Measurements from ENCODE around the gene CGB1. TPM values are rescaled to one million over a fixed set of nuclear protein-coding genes. Genes with fewer than 3 reads are reported as not detected.

The CGB1 gene
- total RNA-seq, 1 donor from 2014 or later: not detected

DNA sequence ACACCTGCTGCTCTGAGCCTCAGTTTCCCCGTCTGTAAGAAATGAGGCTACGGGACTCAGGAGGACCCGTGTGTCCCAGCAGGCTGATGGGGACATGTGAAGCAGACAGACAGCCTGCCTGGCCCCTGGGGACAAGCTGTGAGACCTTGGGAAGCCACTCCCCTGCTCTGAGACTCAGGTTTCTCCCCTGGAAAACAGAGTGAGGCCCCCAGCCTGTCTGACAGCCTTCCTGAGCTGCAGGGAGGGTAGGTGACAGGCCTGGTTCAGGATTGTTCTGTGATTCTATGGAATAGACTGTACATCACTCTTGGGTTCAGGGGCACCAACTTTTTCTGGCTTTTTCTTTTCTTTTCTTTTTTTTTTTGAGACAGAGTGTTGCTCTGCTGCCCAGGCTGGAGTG lies 30.9 kb upstream of the CGB1 start:
- no peak for TF ChIP-seq CTCF (conservative IDR thresholded peaks at IDR 0.05; ENCODE audit: low read depth, low read length)
- no peak for DNase-seq (ENCODE audit: low read depth)
- no peak overlapping the region for H3K4me3 ChIP-seq (ENCODE audit: low read depth, low read length)

DNA sequence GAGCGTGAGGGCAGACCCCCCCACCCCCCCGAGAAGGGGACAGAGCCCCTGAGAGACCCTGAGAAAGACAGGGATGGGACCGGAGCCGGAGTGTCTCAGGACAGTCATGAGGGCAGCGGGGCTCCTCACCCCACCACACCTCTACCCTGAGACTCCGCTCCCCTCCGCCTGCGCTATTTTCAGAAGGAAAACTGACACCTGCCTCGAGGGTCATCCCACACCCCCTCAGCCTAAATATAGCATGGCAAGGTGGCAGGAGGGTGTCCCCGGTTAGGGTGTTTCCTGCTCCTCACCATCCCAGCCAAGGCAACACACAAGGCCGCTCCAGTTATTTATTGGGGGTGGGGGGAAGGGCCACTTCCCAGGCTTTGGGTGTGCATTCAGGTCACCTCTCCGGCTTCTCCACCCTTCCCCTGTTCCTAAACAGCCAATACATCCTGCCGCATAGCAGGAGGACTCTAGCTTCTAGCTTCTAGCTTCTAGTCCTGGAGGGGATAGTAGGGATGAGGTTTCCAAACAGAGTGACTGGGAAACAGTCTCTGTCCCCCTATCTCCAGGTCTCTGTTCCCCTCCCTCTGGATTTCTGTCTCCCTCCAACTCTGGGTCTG lies 29.3 kb upstream of the CGB1 start:
- H3K4me3 ChIP-seq (ENCODE audit: low read depth, low read length): no peak overlapping the region
- TF ChIP-seq CTCF (conservative IDR thresholded peaks at IDR 0.05; ENCODE audit: low read depth, low read length): no peak
- DNase-seq (ENCODE audit: low read depth): no peak

DNA sequence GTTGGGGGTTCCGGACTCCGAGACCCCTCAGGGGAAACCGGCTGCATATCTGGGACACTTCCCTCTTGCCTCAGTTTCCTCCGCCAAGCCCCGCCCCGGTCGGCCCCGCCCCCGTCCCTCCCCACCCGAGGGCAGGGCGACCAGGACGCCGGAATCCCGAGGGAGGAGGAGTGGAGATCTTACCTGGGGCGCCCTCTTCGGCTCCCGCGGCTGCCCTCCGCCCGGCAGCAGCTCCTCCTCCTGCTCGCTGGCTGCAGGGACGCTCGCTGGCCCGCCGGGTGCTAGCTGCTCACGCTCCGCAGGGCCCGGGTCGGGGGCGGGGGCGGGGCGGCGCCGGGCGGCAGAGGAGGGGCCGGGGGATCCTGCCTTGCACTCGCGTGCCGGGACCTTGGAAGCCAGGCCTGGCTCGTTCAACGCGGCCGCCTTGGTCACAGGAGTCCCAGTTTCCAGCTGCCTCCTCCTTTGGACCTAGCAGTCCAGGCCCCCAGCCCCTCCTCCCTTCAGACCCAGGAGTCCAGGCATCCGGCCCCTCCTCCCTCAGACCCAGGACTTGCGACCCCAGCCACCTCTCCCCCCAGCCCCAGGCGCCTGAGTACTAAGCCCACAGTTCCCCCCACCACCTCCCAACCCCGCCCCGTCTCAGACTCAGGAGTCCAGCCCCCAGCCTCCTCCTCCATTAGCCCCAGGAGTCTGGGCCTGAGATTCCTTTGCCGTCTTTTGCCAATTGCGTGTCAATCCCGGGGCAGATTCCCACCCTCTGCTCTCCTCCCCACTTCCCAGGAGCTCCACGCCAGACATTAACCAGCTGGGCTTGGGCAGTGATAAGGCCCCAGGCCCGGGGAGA lies 28.3 kb upstream of the CGB1 start, which contains the start of gene NTF4:
Gene NTF4 (minus strand): TSS at position 51 of the 844 bp plus-strand sequence. CDS start 2,821 bp downstream, outside the sequence.
- no peak for TF ChIP-seq CTCF (conservative IDR thresholded peaks at IDR 0.05; ENCODE audit: low read depth, low read length)
- no peak within 1 kb of the TSS for H3K4me3 ChIP-seq (ENCODE audit: low read depth, low read length)
- no peak for DNase-seq (ENCODE audit: low read depth)

GRCh38 chr19:49064029-49064629 lies 27.4 kb upstream of the CGB1 start:
- TF ChIP-seq CTCF (conservative IDR thresholded peaks at IDR 0.05; ENCODE audit: low read depth, low read length): no peak
- no peak for DNase-seq (ENCODE audit: low read depth)
- no peak overlapping the region for H3K4me3 ChIP-seq (ENCODE audit: low read depth, low read length)

DNA sequence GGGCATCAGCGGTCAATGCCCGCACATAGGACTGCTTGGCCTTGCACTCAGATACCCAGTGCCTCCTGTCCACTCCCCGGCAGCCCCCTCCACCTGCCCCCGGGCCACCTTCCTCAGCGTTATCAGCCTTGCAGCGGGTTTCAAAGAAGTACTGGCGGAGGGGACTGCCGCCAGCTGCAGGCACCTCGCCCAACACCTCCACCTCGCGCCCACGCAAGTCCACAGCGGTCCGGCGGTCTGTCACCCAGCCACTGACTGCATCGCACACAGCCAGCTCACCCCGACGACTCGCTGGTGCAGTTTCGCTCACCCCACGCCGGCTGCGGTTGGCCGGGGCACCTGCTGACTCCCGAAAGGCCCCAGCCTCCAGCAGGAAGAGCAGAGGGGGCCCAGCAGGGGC lies 24.8 kb upstream of the CGB1 start:
- no peak for DNase-seq (ENCODE audit: low read depth)

GRCh38 chr19:49061000-49061399 lies 24.3 kb upstream of the CGB1 start:
- no peak overlapping the region for H3K4me3 ChIP-seq (ENCODE audit: low read depth, low read length)
- no peak for DNase-seq (ENCODE audit: low read depth)
- no peak for TF ChIP-seq CTCF (conservative IDR thresholded peaks at IDR 0.05; ENCODE audit: low read depth, low read length)

More for the DNA sequence above, 24.8 kb upstream of the CGB1 start:
- no peak for TF ChIP-seq CTCF (conservative IDR thresholded peaks at IDR 0.05; ENCODE audit: low read depth, low read length)
- no peak overlapping the region for H3K4me3 ChIP-seq (ENCODE audit: low read depth, low read length)

Data from epithelial cell of proximal tubule (primary cell).